ENCODE results near the gene DUOXA2. TPM values are rescaled to one million over a fixed set of nuclear protein-coding genes. Genes with fewer than 3 reads are reported as not detected.

DUOXA2 gene
- total RNA-seq, 1 donor from 2014 or later: not detected

DNA sequence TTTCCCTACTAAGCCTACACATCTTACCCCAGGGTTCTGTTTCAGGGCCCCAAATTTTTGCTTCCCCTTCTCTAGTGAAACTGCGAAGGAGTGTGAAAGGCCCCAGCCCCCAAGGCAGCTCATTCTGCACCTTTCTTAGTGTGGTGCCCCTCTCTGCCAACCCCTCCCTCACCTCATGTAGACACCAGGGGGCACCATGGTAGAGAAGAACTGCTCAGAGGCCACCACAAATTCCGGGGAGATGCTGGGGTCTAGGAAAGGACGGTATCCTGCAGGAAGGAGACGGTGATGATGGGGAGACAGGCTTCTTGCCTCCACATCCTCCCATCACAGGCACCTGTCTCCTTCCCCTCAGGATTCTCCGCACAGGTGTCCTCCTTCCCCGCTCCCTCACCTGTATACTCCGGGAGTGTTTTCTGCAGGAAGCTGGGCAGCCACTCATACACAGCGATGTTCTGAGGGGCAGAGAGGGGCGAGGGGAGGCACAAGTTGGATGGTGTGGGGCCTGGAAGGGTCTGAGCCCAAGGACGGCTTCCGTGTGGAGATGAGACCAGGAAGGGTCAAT lies 3.8 kb upstream of the DUOXA2 start:
- Mint-ChIP-seq H3K27ac (no peak overlapping the region), H3K4me1 (ENCODE audit: low read depth) (peaks cover 14% of the 10 kb centered on the region), H3K36me3 (ENCODE audit: insufficient read depth) (no peaks in the 10 kb centered on the region), H3K9me3 (ENCODE audit: low read depth) (no peaks in the 10 kb centered on the region), H3K27me3 (peaks cover 74% of the 10 kb centered on the region), H3K4me3 (ENCODE audit: low read depth) (no peak overlapping the region)
- TF ChIP-seq, protein P1, sequence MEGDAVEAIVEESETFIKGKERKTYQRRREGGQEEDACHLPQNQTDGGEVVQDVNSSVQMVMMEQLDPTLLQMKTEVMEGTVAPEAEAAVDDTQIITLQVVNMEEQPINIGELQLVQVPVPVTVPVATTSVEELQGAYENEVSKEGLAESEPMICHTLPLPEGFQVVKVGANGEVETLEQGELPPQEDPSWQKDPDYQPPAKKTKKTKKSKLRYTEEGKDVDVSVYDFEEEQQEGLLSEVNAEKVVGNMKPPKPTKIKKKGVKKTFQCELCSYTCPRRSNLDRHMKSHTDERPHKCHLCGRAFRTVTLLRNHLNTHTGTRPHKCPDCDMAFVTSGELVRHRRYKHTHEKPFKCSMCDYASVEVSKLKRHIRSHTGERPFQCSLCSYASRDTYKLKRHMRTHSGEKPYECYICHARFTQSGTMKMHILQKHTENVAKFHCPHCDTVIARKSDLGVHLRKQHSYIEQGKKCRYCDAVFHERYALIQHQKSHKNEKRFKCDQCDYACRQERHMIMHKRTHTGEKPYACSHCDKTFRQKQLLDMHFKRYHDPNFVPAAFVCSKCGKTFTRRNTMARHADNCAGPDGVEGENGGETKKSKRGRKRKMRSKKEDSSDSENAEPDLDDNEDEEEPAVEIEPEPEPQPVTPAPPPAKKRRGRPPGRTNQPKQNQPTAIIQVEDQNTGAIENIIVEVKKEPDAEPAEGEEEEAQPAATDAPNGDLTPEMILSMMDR (IDR thresholded peaks at IDR 0.05; ENCODE audit: unreplicated experiment): no peak
- DNase-seq (ENCODE audit: low spot score, unreplicated experiment): no peak

DNA sequence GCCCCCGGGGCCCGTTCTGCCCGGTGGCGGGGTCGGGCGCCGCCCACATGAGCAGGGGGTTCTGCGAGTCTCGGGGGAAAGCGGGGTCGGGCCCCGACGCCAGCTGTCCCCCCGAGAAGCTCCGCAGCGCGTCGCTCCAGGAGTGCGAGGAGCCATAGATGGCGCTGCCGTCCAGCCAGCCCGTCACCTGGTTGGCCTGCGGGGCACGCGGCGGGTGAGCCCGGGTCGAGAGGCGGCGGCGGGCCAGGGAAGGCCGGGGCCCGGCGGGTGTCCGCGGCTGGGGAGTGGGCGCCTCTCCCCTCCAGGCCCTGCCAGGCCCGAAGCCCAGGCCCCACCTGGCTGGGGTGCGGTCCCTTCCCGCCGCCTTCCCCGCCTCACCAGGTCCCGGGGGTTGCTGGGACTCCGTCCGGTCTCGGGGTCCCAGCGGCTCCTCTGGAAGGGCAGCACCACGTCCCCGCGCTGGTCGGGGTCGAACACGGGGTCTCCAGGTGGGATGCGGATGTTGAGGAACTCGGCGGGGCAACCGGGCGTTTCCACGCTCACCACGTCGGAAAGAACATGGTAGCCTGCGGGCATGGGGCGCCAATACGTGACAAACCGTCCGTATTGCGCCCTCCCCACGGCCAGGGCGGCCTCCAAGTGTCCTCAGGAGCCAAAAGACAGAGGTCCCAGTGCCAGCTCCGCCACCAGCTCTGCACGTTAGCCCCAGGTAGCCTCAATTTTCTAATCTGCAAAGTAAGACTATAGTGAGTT lies 2.6 kb upstream of the DUOXA2 start:
- H3K4me1 Mint-ChIP-seq (ENCODE audit: low read depth): peaks cover 14% of the 10 kb centered on the region
- H3K27ac Mint-ChIP-seq: no peak overlapping the region
- H3K9me3 Mint-ChIP-seq (ENCODE audit: low read depth): no peaks in the 10 kb centered on the region
- H3K27me3 Mint-ChIP-seq: peaks cover 73% of the 10 kb centered on the region
- DNase-seq (ENCODE audit: low spot score, unreplicated experiment): no peak
- no peak overlapping the region for H3K4me3 Mint-ChIP-seq (ENCODE audit: low read depth)
- TF ChIP-seq, protein P1 (IDR thresholded peaks at IDR 0.05; ENCODE audit: unreplicated experiment): no peak
- no peaks in the 10 kb centered on the region for H3K36me3 Mint-ChIP-seq (ENCODE audit: insufficient read depth)

DNA sequence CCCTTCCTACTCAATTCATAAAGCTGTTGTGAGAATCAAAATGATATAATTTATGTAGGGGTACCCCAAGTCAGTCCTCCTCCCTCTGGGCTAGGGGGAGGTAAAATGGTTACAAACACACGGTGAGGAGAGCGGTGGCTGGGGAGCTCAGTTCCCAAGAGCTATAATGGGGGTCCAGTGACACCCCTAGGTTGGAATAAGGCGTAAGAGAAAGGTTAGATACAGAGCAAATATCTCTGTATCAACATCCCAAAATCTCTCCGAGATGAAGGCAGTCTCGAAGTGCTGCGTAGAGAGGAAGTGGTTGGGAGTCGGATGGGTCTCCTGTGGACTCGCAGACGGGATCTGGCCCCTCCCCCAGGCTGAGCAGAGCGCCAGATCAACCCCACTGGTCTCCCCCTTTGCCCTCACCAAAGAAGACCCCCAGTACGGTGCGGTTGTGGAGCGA lies 2.0 kb upstream of the DUOXA2 start:
- TF ChIP-seq, protein P1 (IDR thresholded peaks at IDR 0.05; ENCODE audit: unreplicated experiment): no peak
- H3K27ac Mint-ChIP-seq: no peak overlapping the region
- H3K4me3 Mint-ChIP-seq (ENCODE audit: low read depth): peak overlapping the region; percentile 26
- H3K27me3 Mint-ChIP-seq: peaks cover 71% of the 10 kb centered on the region
- no peak for DNase-seq (ENCODE audit: low spot score, unreplicated experiment)
- H3K36me3 Mint-ChIP-seq (ENCODE audit: insufficient read depth): no peaks in the 10 kb centered on the region
- no peaks in the 10 kb centered on the region for H3K9me3 Mint-ChIP-seq (ENCODE audit: low read depth)
- peaks cover 14% of the 10 kb centered on the region for H3K4me1 Mint-ChIP-seq (ENCODE audit: low read depth)

DNA sequence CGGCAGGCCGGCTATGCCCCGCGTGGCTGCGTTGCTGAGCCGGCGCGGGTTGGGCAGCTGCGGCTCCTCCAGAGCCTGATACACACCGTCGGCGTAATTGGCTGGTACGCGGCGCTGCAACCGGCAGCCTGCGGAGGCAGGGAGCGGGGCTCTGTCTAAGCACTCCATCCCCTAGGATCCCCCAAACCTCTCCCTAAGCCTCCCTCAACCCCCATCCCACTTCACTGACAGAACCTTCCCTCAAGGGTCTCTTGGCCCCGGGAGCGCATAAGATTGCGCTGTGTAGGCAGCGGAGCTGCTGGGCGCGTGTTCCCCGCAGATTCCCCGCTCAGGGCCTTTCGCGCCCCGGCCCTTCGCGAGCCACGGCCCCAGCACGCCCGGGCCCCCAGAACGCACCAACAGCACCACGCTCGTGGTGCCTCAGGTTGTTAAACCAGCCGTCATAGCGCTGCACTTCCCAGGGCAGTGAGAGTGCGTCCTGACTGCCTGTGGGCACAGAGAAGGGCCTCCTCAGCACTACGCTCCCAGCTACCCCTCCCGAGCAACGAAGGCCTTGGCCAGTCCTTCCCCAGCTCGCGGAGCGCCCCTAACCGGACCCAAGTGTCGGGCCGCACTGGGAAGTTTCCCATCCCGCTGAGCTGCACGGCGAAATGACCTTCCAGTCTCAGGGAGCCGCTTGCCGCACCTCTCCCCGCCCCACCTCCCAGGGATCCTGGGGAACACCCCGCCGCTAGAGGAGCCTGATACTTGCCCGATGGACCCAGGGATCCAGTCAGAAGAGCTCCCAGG lies 1.3 kb upstream of the DUOXA2 start:
- TF ChIP-seq, protein P1 (IDR thresholded peaks at IDR 0.05; ENCODE audit: unreplicated experiment): no peak
- Mint-ChIP-seq H3K27ac (no peak overlapping the region), H3K27me3 (peaks cover 74% of the 10 kb centered on the region), H3K4me3 (ENCODE audit: low read depth) (peak overlapping the region; percentile 29), H3K36me3 (ENCODE audit: insufficient read depth) (no peaks in the 10 kb centered on the region), H3K9me3 (ENCODE audit: low read depth) (no peaks in the 10 kb centered on the region), H3K4me1 (ENCODE audit: low read depth) (peaks cover 14% of the 10 kb centered on the region)
- no peak for DNase-seq (ENCODE audit: low spot score, unreplicated experiment)

DNA sequence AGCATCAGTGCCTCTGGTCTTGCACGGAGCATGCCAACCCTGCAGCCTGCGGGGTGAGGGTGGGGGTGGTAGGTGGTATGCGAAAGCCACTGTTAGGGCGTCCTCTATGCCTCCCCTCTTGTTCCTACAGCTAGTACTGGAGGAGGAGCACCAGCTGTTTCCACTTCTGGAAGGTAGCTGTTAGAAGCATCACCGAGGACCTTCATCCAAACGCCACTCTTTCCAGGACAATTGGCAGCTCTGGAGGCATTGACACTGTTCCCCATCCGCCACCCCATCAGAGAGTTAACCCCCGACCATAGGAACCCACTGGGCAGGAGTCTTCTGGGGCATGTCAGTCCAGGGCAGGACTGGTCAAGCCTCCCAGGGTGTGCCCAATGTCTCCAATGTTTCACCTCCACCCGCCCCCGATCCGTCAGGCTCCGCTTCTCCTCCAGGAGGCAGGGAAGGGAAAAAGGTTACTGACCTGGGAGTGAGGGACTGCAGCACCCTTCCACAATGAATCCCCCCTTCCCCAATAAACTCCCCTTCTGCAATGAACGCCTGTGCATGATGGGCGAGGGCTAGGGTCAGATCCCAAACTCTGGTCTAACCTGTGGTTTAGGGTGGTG lies 641 bp upstream of the DUOXA2 start:
- Mint-ChIP-seq H3K36me3 (ENCODE audit: insufficient read depth) (no peaks in the 10 kb centered on the region), H3K27me3 (peaks cover 80% of the 10 kb centered on the region), H3K27ac (no peak overlapping the region), H3K4me3 (ENCODE audit: low read depth) (peak overlapping the region; percentile 29), H3K9me3 (ENCODE audit: low read depth) (no peaks in the 10 kb centered on the region), H3K4me1 (ENCODE audit: low read depth) (peaks cover 16% of the 10 kb centered on the region)
- TF ChIP-seq, protein P1 (IDR thresholded peaks at IDR 0.05; ENCODE audit: unreplicated experiment): no peak
- DNase-seq (ENCODE audit: low spot score, unreplicated experiment): no peak
